ENCODE measurements around the gene NR4A3. TPM values are rescaled to one million over a fixed set of nuclear protein-coding genes. Genes with fewer than 3 reads are reported as not detected.

NR4A3 gene
- total RNA-seq, 1 experiment from 2014 or later = 37.7 TPM

DNA sequence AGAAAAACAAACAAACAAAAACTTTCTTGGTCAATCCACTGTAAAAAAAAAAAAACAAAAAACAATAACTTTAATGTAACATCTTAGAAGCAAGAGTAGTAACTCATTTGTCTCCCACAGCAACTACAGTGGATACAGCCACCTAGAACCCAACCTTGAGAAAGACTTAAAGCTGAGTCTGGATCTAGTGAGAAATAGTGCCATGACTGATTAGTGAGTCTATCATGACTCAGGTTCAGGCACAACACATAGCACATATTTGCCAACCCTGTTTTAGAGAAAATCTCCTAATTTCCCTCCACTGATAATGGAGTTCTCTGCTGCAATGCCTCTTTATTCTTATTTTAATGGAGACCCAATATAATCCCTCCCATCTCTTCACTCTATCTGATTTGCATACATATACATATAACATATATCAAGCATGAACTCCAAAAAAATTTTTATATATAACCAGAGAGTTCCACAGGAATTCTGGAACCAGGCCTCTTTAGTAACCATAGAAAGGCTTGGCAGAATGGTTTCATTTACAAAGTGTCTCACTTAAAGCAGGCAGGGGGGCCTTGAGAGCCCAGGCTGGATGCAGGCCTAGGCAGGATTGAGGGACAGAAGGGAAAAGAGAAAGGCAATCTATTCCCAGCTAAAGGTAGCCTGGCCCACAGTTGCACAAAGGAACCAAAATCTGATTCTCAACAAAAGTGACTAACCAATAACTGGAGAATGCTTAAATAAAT, 11.9 kb upstream of the NR4A3 start:
- DNase-seq (ENCODE audit: low read depth, low spot score) = no peak
- in situ Hi-C loops (cut with HindIII; ENCODE audit: low pct_unique_long_range_greater_than_20kb, low sequenced_read_pairs) = no loop called here

DNA sequence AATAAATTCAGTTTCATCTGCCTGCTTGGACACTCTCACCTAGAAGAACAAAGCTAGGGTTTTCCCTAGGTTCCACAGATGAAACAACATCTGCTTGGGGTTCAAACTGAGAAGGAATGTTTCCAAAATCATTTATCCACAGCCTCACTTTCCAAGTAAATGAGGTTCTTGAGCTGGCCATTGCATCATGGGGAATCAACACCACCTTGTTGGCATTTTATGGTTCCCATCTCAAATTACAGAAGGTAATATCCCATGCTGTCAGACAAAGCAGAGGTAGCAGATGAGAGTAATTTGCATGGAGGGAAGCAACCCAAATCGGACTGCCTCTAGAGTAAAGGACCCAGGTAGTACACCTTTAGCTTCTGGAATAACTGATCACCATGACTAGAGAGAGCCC, 10.5 kb upstream of the NR4A3 start:
- in situ Hi-C loops (cut with HindIII; ENCODE audit: low pct_unique_long_range_greater_than_20kb, low sequenced_read_pairs) = no loop called here
- DNase-seq (ENCODE audit: low read depth, low spot score) = no peak

DNA sequence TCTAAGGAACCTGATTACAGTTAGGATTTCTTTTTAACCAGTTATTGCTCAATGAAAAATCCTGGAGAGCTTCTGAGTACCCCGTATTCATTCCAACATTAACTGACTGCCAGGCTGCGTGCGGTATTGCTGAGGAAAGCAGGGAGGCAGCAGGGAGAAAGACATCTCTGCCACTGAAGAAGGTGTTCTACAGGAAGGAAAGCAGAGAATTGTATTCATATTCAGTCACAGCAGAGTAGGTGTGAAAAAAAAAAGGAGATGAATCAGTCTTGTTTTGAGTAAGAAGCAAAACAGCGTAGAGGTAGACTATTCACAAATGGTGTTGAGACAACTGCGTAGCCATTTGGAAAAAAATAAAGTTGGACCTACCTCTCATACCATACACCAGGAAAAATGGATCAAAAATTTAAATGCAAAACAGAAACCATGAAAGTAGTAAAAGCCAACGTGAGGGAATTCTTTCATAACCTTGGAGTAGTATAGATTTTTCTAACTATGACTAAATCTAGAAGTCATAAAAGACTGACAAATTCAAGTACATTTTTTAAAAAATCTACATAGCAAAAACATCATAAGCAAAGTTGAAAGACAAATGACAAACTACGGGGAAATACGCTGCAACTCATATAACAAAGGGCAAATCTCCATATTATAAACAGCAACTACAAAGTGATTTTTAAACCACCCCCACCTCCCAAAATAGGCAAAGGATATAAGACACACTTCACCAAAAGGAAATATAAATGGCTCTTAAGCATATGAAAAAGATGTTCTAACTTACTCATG, 9.9 kb upstream of the NR4A3 start:
- in situ Hi-C loops (cut with HindIII; ENCODE audit: low pct_unique_long_range_greater_than_20kb, low sequenced_read_pairs) = no loop called here
- no peak for DNase-seq (ENCODE audit: low read depth, low spot score)

DNA sequence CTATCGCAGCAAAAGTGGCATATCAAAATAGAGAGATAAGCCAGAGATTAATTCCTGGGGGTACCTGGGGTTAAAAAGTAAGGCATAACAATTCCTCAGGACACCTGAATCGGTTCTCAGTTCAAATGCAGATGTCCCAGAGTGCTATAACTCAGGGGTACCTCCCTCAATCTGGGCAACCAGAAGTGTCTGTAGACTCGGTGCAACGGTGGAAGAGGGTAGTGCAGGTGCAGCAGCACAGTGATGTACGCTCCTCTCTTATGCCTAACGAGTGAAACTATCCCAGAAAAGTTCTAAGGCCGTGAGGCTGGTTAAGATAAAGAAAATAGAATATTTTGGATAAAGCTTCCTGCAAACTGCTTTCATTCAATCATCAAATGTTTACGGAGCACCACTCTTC, 7.9 kb upstream of the NR4A3 start:
- DNase-seq (ENCODE audit: low read depth, low spot score) = no peak
- in situ Hi-C loops (cut with HindIII; ENCODE audit: low pct_unique_long_range_greater_than_20kb, low sequenced_read_pairs) = no loop called here

DNA sequence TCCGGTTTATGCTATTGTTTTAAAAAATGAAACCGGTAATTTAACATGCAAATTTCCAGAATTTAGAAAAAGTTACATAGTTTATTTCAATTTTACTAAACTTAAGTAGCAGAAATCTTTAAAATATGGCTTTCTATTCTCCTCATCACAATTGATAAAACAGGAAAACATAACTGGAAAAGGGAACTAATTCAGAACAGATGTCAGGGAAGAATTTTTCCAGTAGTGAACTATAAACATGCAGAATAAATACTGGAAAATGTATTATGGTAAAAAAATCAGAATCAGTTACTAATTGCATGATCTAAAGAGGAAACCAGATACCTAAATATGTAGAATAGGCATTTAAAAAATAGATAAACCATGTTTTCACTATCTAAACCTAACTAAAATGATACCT, 7.3 kb upstream of the NR4A3 start:
- in situ Hi-C loops (cut with HindIII; ENCODE audit: low pct_unique_long_range_greater_than_20kb, low sequenced_read_pairs) = no loop called here
- no peak for DNase-seq (ENCODE audit: low read depth, low spot score)

DNA sequence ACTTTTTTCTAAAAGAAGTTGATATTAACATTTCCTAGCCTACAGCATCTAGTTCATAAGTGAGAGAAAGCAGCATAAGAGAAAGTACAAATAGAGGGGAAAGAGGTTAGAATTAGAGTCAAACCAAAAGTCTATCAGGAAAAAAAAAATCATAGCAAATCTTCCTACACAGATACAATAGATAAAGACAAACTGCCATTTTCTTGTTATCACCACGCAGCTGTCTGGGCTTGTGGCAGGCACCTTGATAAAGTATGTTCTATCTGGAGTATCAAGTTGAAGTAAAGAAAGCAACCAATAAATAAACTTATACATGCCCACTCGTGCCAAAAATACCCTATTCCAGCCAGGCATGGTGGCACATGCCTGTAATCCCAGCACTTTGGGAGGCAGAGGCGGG, 5.3 kb upstream of the NR4A3 start:
- DNase-seq (ENCODE audit: low read depth, low spot score) = no peak
- in situ Hi-C loops (cut with HindIII; ENCODE audit: low pct_unique_long_range_greater_than_20kb, low sequenced_read_pairs) = no loop called here

DNA sequence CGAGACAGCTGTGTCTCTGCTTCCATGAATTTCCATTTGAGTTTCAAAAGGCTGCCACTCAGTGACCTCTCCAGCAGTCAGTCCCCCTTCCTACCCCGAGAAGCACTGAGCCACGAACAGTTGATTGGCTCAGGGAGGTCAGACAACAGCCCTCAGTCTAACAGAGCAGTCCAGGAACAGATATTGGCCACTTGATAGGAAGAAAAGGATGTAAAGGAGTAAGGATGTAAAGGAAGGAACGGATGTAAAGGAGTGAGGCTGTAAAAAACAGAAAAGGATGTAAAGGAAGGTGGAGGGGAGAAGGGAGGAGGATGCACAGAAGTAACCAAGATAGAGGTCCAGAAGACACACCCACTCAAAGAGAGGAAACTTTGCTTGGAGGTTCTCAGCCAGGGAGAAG, 3.2 kb upstream of the NR4A3 start:
- in situ Hi-C loops (cut with HindIII; ENCODE audit: low pct_unique_long_range_greater_than_20kb, low sequenced_read_pairs) = no loop called here
- DNase-seq (ENCODE audit: low read depth, low spot score) = peak; percentile 77

DNA sequence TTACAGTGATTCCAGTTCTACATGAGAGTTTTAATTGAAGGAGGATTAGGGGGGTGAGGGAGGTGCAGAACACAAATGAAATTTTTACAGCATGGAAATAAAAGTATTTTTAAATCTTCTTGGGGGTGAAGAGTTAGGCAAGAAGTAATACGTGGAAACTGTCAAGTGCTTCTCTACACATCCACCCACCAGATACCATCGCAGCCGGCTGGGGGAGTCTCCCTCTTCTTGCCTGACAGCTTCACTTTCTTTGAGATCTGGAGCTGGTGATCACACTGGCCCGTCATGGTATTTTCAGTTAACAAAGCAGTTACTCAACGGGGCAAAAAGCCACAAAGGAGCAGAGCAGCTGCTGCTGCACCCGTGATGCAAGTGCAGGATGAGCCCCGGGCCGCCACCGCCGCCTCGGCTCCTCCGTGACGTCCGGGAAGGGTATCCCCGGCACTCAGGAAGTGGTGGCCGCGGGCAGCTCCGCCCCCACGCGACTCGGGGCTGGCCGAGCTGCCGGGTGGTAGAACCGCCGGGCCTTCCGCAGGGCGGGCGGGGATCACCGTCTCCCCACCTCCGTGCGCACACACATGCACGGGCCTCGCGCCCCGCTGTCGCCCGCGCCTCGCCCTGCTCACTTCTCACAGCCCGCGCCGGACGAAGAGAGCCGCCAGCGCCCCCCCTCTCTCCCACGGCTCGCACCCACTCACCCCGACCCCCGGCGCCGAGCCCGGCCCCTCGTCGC, 2.4 kb upstream of the NR4A3 start:
- in situ Hi-C loops (cut with HindIII; ENCODE audit: low pct_unique_long_range_greater_than_20kb, low sequenced_read_pairs) = no loop called here
- DNase-seq (ENCODE audit: low read depth, low spot score) = peak; percentile 99

DNA sequence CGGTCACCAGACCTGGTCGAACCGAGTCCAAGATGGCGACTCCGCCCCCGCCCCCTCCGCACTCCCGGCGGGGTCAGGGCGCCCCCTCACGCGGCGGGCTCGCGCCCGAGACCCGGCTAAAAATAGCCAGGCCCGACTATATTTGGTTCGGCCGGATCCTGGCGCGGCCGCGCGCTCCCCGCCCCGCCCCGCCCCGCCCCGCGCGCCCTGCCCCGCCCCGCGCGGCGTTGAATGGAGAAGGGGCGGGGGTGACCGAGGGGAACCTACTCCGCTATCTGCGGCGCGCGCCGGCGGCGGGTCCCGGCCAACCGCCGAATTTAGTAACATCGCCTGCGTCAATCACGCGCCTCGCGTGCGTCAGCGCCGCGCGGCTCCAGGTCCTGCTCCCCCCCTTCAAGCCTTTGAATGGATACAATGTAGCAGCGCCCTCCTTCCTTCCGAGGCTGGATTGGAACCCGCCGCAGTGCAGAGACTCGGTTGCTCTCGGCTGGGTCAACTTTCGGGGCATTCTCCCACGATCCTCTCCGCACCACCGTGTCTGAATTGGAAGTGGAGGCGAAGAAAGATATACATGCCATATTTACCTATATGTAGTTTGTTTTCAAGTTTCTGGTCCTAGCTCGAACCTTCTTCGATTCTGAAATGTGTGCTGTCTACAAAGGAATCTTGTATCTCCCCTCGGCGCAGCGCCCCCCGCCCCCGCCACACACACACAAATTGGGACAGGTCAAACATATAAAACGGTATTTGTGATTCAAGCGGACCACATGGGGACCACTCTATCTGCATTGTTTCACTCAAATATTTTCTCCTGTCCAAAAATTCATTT, 1.6 kb upstream of the NR4A3 start:
- in situ Hi-C loops (cut with HindIII; ENCODE audit: low pct_unique_long_range_greater_than_20kb, low sequenced_read_pairs) = no loop called here
- peak; percentile 97 for DNase-seq (ENCODE audit: low read depth, low spot score)

DNA sequence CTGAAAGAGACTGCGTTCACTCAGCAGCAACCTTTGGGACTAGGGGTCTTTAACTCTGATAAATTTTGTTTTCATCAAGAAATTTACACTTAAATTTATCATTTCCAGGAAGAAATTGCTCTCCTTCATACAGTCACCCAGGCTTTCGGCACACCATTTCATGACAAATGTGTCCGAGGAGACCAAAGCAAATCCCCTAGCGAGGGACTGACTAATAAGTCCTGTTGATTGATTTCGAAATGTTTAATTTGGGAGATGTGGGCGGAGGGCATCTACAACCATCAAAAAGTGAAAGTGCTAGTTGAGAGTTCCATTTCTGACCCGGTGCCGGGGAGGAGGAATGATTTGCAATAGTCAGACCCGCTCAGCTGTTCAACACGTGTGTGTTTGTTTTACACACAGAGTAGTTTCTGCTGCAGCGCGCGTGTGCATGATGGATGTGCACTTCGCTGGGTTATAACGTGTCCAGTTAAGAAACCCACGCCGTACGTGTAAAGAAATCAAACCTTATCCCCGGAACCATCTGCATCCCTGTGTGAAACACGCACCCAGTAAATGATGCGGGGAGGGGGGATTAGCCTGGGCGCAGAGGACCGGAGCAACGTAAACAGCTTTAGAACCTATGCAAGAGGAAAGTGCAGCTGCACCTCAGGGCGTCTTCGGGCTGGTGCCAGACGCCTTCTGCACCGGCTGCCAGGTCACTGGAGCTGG, 845 bp upstream of the NR4A3 start:
- DNase-seq (ENCODE audit: low read depth, low spot score) = peak; percentile 76
- in situ Hi-C loops (cut with HindIII; ENCODE audit: low pct_unique_long_range_greater_than_20kb, low sequenced_read_pairs) = no loop called here

DNA sequence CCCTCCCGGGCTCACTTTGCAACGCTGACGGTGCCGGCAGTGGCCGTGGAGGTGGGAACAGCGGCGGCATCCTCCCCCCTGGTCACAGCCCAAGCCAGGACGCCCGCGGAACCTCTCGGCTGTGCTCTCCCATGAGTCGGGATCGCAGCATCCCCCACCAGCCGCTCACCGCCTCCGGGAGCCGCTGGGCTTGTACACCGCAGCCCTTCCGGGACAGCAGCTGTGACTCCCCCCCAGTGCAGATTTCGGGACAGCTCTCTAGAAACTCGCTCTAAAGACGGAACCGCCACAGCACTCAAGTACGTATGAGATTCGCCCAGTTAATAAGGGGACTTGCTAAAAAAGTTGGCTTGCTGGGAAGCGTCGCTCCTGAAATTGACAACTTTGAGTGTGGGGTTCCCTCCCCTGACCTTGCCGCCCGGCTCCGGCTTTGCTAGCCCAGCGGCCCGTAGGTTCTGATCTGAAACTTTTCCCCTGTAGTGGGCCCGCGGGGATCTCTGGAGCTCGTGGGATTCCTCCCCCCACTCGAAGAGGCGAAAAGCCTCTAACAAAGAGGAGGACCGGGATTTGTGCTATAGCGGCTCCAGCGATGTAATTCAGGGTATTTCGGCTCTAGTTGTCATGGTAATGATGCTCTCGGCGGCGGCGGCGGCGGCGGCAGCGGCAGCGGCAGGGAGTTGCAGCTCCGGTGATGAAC, 572 bp downstream of the NR4A3 start:
- DNase-seq (ENCODE audit: low read depth, low spot score) = peak; percentile 53
- in situ Hi-C loops (cut with HindIII; ENCODE audit: low pct_unique_long_range_greater_than_20kb, low sequenced_read_pairs) = no loop called here

DNA sequence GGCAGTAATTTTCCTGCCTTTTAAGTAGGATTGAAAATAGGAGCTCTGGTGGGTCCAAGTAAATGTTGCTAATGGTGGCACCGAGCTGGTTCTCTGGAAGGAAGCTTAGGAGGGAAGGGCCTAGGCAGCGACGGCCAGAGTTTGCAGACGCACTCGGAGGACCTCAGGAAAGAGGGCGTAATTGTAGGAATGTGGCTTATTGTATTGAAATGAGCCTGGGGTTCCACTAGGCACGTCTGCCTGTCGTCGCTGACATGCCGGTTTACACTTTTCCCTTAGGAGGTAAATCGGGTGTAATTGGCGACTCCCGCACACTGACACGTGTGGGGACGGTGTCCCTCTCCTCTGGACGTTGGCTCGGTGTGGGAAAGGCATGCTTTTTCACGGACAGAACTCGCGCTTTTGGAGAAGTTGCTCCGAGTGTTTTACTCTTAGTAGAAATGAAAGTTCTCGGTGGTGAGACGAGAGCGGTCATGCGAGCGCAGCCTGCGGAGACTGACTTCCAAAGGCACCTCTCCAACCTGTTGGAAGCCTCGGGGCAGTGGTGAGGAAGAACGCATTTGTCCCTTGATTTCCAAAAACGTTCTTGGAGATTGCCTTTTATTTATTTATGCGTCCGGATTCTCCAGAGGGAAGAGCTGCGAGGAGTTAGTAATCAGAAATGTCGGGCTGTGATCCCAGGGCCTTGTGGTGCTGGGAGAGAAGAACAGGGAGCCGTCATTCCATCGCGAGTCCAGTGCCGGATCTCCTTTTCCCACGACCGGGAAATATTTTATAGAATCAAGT, 1.3 kb downstream of the NR4A3 start:
- in situ Hi-C loops (cut with HindIII; ENCODE audit: low pct_unique_long_range_greater_than_20kb, low sequenced_read_pairs) = no loop called here
- peak; percentile 30 for DNase-seq (ENCODE audit: low read depth, low spot score)

DNA sequence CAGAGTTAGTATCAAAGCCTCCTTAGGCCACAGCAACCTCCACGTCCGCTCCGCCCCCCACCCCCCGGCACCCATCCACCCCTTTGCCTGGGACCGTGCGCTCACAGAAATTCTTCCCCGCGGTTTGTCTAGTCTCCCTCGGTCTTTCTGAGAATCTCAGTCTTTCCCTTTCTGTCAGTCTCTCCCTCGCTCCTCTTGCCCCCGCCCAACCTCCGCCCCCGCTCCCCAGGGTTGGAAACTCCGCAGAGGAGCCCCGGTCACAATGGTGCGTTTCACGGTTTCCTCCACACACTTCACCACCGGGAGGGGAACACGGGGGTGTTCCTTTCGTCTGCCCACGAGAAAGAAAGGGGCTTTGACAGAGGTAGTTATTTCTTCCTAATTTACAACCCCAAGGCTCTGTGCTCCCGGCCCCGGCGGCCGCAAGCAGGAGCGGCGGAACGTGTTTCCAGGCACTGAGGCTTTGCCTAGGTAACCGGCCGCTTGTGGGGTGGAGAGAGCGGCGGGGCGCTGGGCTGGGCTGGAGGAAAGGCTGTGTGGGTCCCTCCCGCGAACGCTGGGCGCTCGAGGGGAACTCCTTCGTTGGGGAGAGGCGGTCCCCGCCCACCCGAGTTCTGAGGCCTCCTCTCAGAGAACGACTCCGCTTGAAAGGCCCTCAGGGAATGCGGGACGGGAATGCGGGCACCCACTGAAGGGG, 2.1 kb downstream of the NR4A3 start:
- in situ Hi-C loops (cut with HindIII; ENCODE audit: low pct_unique_long_range_greater_than_20kb, low sequenced_read_pairs) = no loop called here
- peak; percentile 40 for DNase-seq (ENCODE audit: low read depth, low spot score)

DNA sequence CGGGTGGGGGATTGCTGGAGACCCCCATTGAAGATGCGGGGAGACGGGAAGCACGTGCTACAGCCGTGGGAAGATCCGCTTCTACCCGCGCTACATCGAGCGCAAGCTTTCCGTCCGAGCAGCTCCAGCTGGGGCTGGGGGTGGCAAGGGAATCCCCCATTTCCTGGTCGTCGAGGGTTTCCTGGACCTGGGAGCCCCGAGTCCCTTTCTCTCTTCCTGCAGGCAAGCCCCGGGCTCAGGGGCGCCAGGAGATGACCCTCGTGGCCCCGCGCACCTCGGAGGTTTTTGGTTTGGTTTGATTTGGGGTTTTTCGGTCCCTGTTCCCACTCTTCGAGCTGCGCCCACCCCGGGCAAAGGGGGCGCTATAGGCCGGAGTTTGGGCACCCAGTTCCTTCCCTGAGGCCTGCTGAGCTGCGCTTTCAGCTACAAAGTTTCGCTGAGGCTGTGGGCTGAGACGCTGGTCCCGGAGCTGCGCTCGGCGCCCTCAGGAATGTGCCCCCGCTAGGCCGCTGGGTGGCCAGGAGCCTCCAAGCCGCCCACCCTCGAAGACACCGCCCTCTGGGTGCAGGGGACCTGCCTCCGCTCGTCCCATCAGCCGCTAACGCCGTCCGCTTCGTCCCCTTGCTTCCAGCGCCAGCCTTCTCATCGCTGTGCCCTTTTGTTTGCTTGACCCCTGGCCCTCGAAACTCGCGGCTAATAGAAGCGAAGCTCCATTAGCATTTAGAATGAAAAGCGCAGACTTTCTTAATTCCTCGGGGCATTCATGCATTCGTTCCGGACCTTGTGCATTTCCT, 2.9 kb downstream of the NR4A3 start:
- DNase-seq (ENCODE audit: low read depth, low spot score) = peak; percentile 59
- in situ Hi-C loops (cut with HindIII; ENCODE audit: low pct_unique_long_range_greater_than_20kb, low sequenced_read_pairs) = no loop called here
